Nephron (organoid): ENCODE results near the gene FFAR2.
"Not testable (repeated sequence)": the region's sequence is repeated elsewhere in the genome, so short reads cannot be mapped to it uniquely, and the experiment has no call there.

Experiments used
- H3K27ac Mint-ChIP-seq, 3 experiments: 2 replicates each; pipeline ENCODE4 v1.8.0; 2020; ENCODE audit warnings: mixed read lengths in 3 of 3, mild to moderate bottlenecking in 2 of 3, moderate library complexity in 1 of 3
- H3K27me3 Mint-ChIP-seq: 2 replicates; pipeline ENCODE4 v1.8.0; 2021; ENCODE audit warnings: low read depth, mild to moderate bottlenecking, moderate library complexity, mixed read lengths
- H3K36me3 Mint-ChIP-seq: 2 replicates; pipeline ENCODE4 v1.8.0; 2020; ENCODE audit warnings: low read depth, mixed read lengths
- H3K4me1 Mint-ChIP-seq: 2 replicates; pipeline ENCODE4 v1.8.0; 2020; ENCODE audit warnings: mixed read lengths
- H3K4me3 Mint-ChIP-seq, 3 experiments: 2 replicates each; pipeline ENCODE4 v1.8.0; 2020; ENCODE audit warnings: mild to moderate bottlenecking in 3 of 3, mixed read lengths in 3 of 3, moderate library complexity in 2 of 3
- H3K9me3 Mint-ChIP-seq: 2 replicates; pipeline ENCODE4 v1.8.0; 2020; ENCODE audit warnings: mixed read lengths
- CTCF ChIP-seq, 3 experiments: fragments of 200-600 bp; sonication (generic); IDR thresholded peaks; one replicate each; pipeline ENCODE4 v1.5.0; 2021; ENCODE audit warnings: antibody characterized with exemption in 3 of 3; ENCODE audit not compliant: unreplicated experiment in 3 of 3

FFAR2 gene

DNA sequence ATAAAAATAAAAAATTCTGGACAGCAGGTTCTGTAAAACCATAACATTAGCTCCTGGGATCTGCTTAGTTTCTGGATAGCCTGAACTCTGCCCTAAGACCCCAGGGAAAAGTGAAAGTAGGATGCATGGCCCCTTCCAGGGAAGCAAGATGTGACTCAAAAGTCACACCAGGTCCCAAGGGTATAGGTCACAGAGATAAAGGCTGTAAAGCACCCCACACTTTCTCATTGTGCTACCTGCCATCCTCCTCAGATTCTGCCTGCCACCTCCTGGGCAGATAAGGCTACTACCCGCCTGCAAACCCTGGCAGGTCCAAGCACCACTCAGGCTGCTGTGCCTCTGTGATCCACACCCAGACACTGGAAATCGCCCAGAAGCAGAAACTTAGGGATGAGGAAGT lies 20.6 kb downstream of the FFAR2 start:
- Mint-ChIP-seq H3K36me3 (no peaks in the 10 kb centered on the region), H3K27me3 (peaks cover 6% of the 10 kb centered on the region), H3K9me3 (no peaks in the 10 kb centered on the region), H3K4me3 (no peak overlapping the region), H3K27ac (no peak overlapping the region), H3K4me1 (no peaks in the 10 kb centered on the region)
- TF ChIP-seq CTCF (IDR thresholded peaks at IDR 0.05; ENCODE audit: unreplicated experiment in 3 of 3), result peak; percentile 54 to 66 (median 63)

DNA sequence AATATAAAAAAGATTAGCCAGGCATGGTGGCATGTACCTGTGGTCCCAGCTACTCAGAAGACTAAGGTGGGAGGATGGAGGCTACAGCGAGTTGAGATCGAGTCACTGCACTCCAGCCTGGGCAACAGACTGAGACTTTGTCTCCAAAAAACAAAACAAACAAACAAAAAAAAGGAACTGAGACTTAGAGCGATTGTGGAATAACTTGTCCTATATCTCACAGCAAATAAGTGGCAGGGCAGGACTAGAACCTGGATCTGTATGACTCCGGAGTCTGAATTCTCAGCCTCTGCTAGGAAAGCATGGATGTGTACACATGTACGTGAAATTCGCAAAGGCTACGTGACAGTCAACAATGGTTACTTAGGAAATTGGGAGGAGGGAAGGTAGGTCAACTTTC lies 22.1 kb downstream of the FFAR2 start:
- peaks cover 10% of the 10 kb centered on the region for H3K27me3 Mint-ChIP-seq
- TF ChIP-seq CTCF (IDR thresholded peaks at IDR 0.05; ENCODE audit: unreplicated experiment in 3 of 3), result no peak
- no peaks in the 10 kb centered on the region for H3K36me3 Mint-ChIP-seq
- no peaks in the 10 kb centered on the region for H3K9me3 Mint-ChIP-seq
- H3K27ac Mint-ChIP-seq, result no peak overlapping the region
- no peaks in the 10 kb centered on the region for H3K4me1 Mint-ChIP-seq
- no peak overlapping the region for H3K4me3 Mint-ChIP-seq

- H3K27me3 Mint-ChIP-seq, H3K9me3 Mint-ChIP-seq, H3K4me1 Mint-ChIP-seq, H3K36me3 Mint-ChIP-seq, H3K27ac Mint-ChIP-seq, H3K4me3 Mint-ChIP-seq: not testable (repeated sequence)
Measured at GRCh38 chr19:35471075-35471474, 23.0 kb downstream of the FFAR2 start.

- Mint-ChIP-seq H3K27ac (no peak overlapping the region), H3K9me3 (no peaks in the 10 kb centered on the region), H3K27me3 (peaks cover 10% of the 10 kb centered on the region), H3K36me3 (no peaks in the 10 kb centered on the region), H3K4me1 (no peaks in the 10 kb centered on the region), H3K4me3 (no peak overlapping the region)
- TF ChIP-seq CTCF (IDR thresholded peaks at IDR 0.05; ENCODE audit: unreplicated experiment in 3 of 3), result no peak
Measured at GRCh38 chr19:35471946-35472345, 23.9 kb downstream of the FFAR2 start.

- no peaks in the 10 kb centered on the region for H3K9me3 Mint-ChIP-seq
- no peak overlapping the region for H3K4me3 Mint-ChIP-seq
- H3K36me3 Mint-ChIP-seq, result no peaks in the 10 kb centered on the region
- H3K27ac Mint-ChIP-seq, result no peak overlapping the region
- TF ChIP-seq CTCF (IDR thresholded peaks at IDR 0.05; ENCODE audit: unreplicated experiment in 3 of 3), result no peak
- H3K27me3 Mint-ChIP-seq, result peaks cover 10% of the 10 kb centered on the region
- no peaks in the 10 kb centered on the region for H3K4me1 Mint-ChIP-seq
Measured at GRCh38 chr19:35474104-35474503, 26.0 kb downstream of the FFAR2 start.

DNA sequence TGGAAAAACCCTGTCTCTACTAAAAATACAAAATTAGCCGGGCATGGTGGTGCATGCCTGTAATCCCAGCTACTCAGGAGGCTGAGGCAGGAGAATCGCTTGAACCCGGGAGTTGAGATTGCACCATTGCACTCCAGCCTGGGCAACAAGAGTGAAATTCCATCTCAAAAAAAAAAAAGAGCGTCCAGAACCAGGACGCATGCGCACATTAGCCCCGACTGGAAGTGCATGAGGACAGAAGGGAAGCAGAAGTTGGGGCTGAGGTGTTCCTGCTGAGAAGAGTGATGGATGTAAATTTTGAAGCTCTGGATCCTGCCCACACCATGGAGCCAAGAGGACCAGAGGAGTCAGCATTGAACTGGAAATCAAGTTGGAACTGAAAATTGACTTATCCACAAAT lies 26.5 kb downstream of the FFAR2 start:
- H3K9me3 Mint-ChIP-seq, H3K36me3 Mint-ChIP-seq, H3K27me3 Mint-ChIP-seq, H3K4me3 Mint-ChIP-seq, H3K27ac Mint-ChIP-seq, H3K4me1 Mint-ChIP-seq: not testable (repeated sequence)

GRCh38 chr19:35476149-35476548 lies 28.1 kb downstream of the FFAR2 start:
- Mint-ChIP-seq H3K4me1 (no peaks in the 10 kb centered on the region), H3K27ac (no peak overlapping the region), H3K27me3 (peaks cover 10% of the 10 kb centered on the region), H3K36me3 (no peaks in the 10 kb centered on the region), H3K4me3 (no peak overlapping the region), H3K9me3 (no peaks in the 10 kb centered on the region)
- peak in 1 of 3 experiments; percentile 7 for TF ChIP-seq CTCF (IDR thresholded peaks at IDR 0.05; ENCODE audit: unreplicated experiment in 3 of 3)
